Measurements from ENCODE around the gene ZBP1.

GRCh38 chr20:57661746-57662455 lies 41.7 kb upstream of the ZBP1 start:
- TF ChIP-seq CTCF (IDR thresholded peaks at IDR 0.05; ENCODE audit: low read length), result no peak
- TF ChIP-seq EZH2 (optimal IDR thresholded peaks at IDR 0.05; ENCODE audit: low read depth, low read length), result no peak
